Astrocyte (in vitro differentiated cells and primary cell): ENCODE data around the gene RUSC2.

ENCODE experiments used
- EZH2 ChIP-seq: IDR thresholded peaks from 2 replicates; pipeline ENCODE4 v1.6.1; 2012; ENCODE audit warnings: mild to moderate bottlenecking, low read length, inconsistent platforms; ENCODE audit not compliant: insufficient read depth
- TF ChIP-seq, protein P1 (sequence below): IDR thresholded peaks from 2 replicates; pipeline ENCODE4 v1.5.1; 2011; ENCODE audit warnings: low read depth, mild to moderate bottlenecking, inconsistent platforms, low read length, moderate library complexity; ENCODE audit not compliant: insufficient read depth

DNA sequence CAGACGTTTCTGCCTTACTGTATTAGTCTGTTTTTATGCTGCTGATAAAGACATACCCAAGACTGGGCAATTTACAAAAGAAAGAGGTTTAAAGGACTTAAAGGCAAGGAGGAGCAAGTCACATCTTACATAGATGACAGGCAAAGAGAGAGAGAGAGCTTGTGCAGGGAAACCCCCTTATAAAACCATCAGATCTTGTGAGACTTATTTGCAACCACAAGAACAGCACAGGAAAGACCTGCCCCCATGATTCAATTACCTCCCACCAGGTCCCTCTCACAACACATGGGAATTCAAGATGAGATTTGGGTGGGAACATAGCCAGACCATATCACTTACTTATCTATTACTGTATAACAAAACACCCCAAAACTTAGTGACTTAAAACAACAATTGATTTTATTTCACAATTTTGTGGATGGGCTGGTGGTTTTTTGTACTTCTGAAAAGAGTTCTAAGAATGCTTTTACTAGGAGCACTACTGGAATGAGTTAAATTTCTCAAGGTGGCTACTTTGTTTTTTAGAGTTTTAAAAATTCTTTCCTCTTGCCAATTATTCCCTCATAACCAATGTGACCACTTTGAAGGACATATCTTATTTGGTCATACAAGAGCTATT lies 10.3 kb downstream of the RUSC2 start:
- TF ChIP-seq, protein P1, sequence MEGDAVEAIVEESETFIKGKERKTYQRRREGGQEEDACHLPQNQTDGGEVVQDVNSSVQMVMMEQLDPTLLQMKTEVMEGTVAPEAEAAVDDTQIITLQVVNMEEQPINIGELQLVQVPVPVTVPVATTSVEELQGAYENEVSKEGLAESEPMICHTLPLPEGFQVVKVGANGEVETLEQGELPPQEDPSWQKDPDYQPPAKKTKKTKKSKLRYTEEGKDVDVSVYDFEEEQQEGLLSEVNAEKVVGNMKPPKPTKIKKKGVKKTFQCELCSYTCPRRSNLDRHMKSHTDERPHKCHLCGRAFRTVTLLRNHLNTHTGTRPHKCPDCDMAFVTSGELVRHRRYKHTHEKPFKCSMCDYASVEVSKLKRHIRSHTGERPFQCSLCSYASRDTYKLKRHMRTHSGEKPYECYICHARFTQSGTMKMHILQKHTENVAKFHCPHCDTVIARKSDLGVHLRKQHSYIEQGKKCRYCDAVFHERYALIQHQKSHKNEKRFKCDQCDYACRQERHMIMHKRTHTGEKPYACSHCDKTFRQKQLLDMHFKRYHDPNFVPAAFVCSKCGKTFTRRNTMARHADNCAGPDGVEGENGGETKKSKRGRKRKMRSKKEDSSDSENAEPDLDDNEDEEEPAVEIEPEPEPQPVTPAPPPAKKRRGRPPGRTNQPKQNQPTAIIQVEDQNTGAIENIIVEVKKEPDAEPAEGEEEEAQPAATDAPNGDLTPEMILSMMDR, result no peak
- no peak for TF ChIP-seq EZH2
